Muscle of arm (tissue), 12 donors: ENCODE results near the gene OLFML2B. TPM values are rescaled to one million over a fixed set of nuclear protein-coding genes. Genes with fewer than 3 reads are reported as not detected.
A peak's percentile ranks its signal among the peaks of the same experiment; 100 is the strongest.

Source experiments
- DNase-seq: peaks from one replicate; pipeline ENCODE4 v3.0.0-alpha.2; 2013
- polyA plus RNA-seq, 12 donors: library from polyadenylated mRNA; unstranded; fragments of 120-200 nt; gene quantifications; one replicate each; pipeline ENCODE4 v1.2.1, GENCODE V29; 2013; ENCODE audit not compliant: insufficient read length in 12 of 12

Gene OLFML2B
- polyA plus RNA-seq, 12 donors = 62.2 to 129 (median 99.8) TPM; not detected in 1

- no peak for DNase-seq
Observed at GRCh38 chr1:162010175-162010506, 13.5 kb downstream of the OLFML2B start.

- DNase-seq = no peak
Observed at GRCh38 chr1:162009501-162010174, 14.0 kb downstream of the OLFML2B start.

DNA sequence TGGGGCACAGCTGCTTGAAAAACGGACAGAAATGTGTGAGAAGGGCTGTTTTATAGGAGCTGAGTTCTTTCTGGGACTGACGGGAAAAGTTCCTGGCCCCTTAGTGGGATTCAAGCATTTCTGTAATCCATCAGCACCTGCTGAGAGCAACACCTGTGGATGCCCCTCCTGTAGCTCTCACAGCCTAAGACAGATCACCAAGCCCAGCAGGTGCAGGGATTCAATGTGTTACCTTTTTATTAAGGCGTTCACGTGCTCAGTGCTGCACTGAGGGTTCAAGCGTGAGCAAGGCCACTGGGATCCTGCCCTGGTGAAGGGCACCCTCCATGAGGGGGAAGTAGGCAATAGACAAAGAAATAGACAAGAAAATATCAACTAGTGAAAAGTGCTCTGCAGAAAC lies 14.9 kb downstream of the OLFML2B start:
- no peak for DNase-seq

DNA sequence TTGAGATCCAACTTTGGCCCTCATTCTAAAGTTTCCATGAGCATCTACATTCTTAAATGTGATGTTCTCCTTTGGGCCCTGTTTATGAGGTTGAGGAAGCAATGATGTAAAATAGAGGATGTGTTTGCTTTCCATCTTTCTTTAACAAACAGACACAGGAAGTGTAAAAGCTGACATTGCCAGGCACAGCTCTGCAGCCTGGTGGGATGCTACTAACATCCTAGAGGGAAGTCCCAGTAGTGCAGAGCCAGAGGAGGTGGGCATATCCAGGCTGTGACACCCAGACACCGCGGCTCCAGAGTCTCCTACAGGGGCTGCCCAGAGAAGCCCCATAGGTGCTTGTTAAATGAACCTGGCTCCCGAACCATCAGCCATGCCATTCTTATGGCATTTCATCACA lies 16.2 kb downstream of the OLFML2B start:
- DNase-seq = no peak

DNA sequence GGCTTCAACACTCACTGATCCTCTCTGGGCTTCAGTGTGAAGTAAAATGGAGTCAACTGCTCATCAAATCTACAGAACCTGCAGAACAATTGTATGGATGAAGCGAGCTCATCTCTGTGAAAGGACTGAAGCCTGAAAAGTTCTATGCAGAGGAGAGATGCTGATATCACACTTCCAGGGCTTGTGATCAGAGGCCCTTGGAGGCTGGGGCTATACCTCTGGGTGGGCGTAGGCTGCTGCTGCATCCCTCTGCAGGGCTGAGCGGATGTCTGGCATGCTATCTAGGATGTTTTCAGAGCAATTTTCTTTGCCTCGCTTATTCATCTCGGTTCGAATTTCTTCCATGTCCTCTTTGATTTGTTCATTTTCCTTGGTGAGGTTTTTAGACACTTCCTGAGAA lies 17.6 kb downstream of the OLFML2B start:
- DNase-seq = no peak

DNA sequence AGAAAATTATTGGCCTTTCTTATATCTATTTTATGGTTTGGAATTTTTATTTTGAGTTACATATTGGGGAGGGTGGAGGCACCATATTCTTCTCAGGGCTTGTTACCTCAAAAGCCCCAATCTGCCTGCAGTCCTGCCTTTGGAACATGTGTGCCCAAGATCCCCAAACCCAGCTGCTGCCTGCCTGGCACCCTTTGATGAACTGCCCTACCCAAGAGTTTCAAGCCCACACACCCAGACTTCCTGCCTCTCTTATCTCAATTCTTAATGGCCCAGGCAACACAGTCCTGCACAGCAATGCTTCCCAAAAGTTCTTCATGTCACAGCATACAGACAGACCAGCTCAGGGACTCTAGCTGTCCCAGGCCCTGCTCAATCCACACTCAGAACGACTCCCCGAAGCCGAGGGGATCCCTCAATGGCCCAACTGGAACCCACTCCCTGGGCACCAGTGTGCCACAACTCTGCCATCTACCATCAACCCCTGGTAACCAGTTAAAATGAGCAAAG lies 19.2 kb downstream of the OLFML2B start:
- no peak for DNase-seq

DNA sequence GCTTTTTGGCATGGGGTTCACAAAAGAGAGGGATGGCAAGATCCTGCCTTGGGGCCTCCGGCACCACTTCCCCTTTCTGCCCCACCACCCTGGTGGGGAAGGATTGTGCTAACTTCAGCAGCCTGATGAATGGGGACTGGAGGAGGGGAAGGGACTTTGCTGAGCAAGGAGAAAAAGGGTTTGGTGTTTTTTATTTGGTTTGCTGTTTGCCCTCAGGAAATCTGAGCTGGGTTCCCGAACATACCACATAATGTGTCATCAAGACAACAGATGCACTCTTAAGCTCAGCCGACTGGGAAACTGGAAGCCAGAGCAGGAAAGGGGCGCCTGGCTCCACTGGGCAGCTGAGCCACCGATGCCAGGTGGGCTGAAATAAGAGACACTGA lies 19.8 kb downstream of the OLFML2B start:
- DNase-seq = no peak

- DNase-seq = peak; percentile 74
Observed at GRCh38 chr1:162003061-162003829, 20.4 kb downstream of the OLFML2B start.

DNA sequence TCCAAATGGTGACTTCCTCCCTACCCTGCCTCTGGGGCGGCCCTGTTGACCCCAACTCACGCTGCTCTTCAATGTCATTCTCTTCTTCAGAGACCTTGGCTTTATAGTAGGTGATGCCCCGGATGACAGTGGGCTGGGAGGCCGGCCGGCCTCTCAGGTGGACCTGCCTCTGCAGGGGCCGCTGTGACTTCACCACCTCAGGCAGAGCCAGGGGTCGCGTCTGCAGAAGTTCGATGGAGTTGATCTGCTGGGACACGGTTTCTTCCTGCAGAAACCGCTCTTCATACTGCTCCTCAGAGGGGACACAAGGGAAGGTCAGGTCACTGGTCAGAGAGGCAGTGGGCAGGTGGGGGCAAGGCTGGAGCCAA lies 23.6 kb downstream of the OLFML2B start:
- DNase-seq = no peak

- no peak for DNase-seq
Observed at GRCh38 chr1:161999301-162000052, 24.2 kb downstream of the OLFML2B start.

- DNase-seq = no peak
Observed at GRCh38 chr1:161998811-161999210, 24.9 kb downstream of the OLFML2B start.

DNA sequence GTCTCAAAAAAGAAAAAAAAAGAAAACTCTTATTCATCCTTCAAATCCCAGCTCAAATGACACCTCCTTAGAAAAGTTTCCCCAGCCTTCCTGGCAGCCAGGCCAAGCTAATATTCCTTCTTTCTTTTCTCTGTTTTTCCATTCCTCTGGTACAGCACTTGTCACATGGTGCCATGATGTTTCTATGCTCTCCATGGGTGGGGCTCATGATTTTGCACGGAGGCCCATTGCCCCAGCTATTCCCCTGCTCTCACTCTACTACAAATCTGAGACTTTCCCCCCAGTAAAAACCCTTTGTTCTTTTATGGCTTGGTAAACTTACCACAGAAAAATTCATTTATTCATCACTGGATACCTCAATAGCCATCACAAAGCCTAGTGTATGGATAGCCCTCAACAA lies 26.5 kb downstream of the OLFML2B start:
- DNase-seq = no peak

- DNase-seq = peak; percentile 58
Observed at GRCh38 chr1:161994175-161994668, 29.4 kb downstream of the OLFML2B start.

DNA sequence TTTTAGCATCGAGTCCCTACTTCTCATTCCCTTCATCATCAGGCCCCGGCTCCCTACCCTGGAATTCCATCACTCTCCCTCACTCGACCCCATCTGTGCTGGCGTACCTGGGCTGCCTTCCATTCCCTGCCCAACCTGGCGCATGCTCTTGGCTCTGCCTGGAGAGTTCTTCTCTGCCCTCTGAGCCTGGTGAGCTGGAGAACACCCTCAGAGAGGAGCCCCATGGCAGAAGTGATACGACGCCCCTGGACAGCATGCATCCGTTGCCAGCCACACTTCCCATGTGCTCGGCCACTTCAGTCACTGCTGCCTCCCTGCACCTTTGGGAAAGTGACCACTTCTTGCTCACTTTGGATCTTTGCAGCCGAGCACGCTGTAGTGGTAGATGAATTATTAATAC lies 30.1 kb downstream of the OLFML2B start:
- DNase-seq = no peak

- no peak for DNase-seq
Observed at GRCh38 chr1:161989786-161990185, 33.9 kb downstream of the OLFML2B start.

- no peak for DNase-seq
Observed at GRCh38 chr1:161989108-161989507, 34.6 kb downstream of the OLFML2B start.

DNA sequence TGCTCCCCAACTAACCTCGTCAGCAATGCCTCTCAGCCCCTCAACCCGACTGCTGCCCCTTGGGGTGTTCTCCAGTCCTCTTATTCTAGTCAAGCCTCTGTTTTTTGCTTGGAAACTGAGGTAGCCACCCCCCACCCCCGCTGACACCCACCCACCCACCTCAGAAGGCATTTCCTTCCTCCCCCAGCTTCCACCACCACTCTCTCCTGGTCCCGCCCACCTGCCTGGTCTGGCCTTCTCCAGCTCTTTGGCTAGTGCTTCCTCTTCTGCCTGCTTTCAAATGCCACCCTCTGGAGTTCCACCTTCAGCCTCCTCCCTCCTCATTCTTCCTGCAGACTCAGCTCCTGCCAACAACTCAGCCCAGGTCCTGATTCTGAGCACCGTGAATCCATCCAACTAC lies 35.3 kb downstream of the OLFML2B start:
- DNase-seq = no peak

GRCh38 chr1:161987872-161988271 lies 35.8 kb downstream of the OLFML2B start:
- no peak for DNase-seq

DNA sequence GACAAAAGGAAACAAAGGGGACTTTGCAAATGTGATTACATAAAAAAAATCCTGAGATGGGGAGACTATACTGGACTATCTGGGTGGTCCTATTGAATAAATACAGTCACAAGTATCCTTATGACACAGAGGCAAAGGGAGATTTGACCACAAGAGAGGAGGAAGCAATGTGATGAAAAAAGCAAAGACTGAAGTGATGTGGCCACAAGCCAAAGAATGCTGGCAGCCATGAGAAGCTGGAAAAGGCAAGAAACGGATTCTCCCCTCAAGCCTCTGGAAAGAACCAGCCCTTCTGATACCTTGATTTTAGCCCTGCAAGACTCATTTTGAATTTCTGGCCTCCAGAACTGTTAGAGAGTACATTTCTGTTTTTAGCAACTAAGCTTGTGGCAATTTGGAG lies 36.4 kb downstream of the OLFML2B start:
- DNase-seq = no peak

DNA sequence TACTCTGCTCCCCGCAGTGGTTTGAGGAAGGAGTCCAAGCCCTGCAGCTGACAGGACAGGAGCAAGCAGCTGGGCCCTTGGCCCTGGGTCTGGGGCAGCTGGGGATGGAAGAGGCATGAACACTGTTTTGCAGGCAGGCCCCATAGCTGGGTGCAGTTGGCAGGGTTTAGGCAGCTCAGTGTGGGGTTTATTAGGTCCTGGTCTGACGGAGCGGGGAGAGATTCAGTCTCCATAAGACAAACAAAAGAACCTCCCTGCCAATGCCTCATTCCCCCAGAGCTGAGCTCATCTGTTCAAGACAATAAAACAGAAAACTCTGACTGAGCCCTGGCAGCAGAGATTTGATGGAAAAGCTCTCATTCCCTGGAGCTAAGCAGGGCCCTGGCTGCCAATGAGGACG lies 37.3 kb downstream of the OLFML2B start:
- DNase-seq = peak; percentile 63

- DNase-seq = no peak
Observed at GRCh38 chr1:161985301-161985822, 38.3 kb downstream of the OLFML2B start.

GRCh38 chr1:161983725-161984124 lies 39.9 kb downstream of the OLFML2B start:
- DNase-seq = no peak
